ENCODE data around the gene TMEM271.

GRCh38 chr4:576991-577498, 950 bp upstream of the TMEM271 start:
- TF ChIP-seq FOXK2 (IDR thresholded peaks at IDR 0.05) = no peak
- TF ChIP-seq TARDBP (IDR thresholded peaks at IDR 0.05) = no peak
- TF ChIP-seq ARNT (IDR thresholded peaks at IDR 0.05) = no peak
- no peak for TF ChIP-seq PKNOX1 (IDR thresholded peaks at IDR 0.05)
- no peak for TF ChIP-seq CTBP1 (IDR thresholded peaks at IDR 0.05; ENCODE audit: borderline replicate concordance)
- no peak for TF ChIP-seq FOXM1 (IDR thresholded peaks at IDR 0.05; ENCODE audit: borderline replicate concordance)
